Right lobe of liver (tissue), 4 donors: ENCODE results near the gene CIDEB.

Source experiments
- POLR2A ChIP-seq: fragments of 450-650 bp; IDR thresholded peaks from one replicate; pipeline ENCODE4 v1.6.1; 2017; ENCODE audit warnings: antibody characterized with exemption, mild to moderate bottlenecking
- TF ChIP-seq, protein P1 (sequence below), 4 donors: fragments of 200-600 bp in 3 of 4; fragments of 450-650 bp in 1 of 4; IDR thresholded peaks; one replicate each; pipeline versions ENCODE4 v1.5.1 to v1.8.0; 2016 to 2022; ENCODE audit warnings: antibody characterized with exemption in 4 of 4, mild to moderate bottlenecking in 2 of 4
- donor health status: DM: no; HTN: no; CAD: no.
- donor health status: DM: no; HTN: no; CAD: no.
- donor health status: DM: no; HTN: yes; CAD: no.

GRCh38 chr14:24263848-24264247, 43.9 kb downstream of the CIDEB start:
- TF ChIP-seq, protein P1, sequence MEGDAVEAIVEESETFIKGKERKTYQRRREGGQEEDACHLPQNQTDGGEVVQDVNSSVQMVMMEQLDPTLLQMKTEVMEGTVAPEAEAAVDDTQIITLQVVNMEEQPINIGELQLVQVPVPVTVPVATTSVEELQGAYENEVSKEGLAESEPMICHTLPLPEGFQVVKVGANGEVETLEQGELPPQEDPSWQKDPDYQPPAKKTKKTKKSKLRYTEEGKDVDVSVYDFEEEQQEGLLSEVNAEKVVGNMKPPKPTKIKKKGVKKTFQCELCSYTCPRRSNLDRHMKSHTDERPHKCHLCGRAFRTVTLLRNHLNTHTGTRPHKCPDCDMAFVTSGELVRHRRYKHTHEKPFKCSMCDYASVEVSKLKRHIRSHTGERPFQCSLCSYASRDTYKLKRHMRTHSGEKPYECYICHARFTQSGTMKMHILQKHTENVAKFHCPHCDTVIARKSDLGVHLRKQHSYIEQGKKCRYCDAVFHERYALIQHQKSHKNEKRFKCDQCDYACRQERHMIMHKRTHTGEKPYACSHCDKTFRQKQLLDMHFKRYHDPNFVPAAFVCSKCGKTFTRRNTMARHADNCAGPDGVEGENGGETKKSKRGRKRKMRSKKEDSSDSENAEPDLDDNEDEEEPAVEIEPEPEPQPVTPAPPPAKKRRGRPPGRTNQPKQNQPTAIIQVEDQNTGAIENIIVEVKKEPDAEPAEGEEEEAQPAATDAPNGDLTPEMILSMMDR (IDR thresholded peaks at IDR 0.05), result no peak
- no peak for TF ChIP-seq POLR2A
